Left ventricle myocardium inferior (tissue), 1 donor: ENCODE data around the gene PLA2G4A. TPM values are rescaled to one million over a fixed set of nuclear protein-coding genes. Genes with fewer than 3 reads are reported as not detected.
A peak's percentile ranks its signal among the peaks of the same experiment; 100 is the strongest.
"Not testable (repeated sequence)": the region's sequence is repeated elsewhere in the genome, so short reads cannot be mapped to it uniquely, and the experiment has no call there.

Source experiments
- DNase-seq: peaks from one replicate; pipeline ENCODE4 v3.0.0-alpha.2; 2020
- H3K27ac ChIP-seq: fragments of 200-600 bp; replicated peaks from 2 replicates; pipeline ENCODE4 v1.8.0; 2021
- H3K27me3 ChIP-seq: fragments of 200-600 bp; 2 replicates; pipeline ENCODE4 v1.8.0; 2021; ENCODE audit warnings: low read depth
- H3K36me3 ChIP-seq: fragments of 200-600 bp; 2 replicates; pipeline ENCODE4 v1.8.0; 2021
- H3K4me1 ChIP-seq: fragments of 200-600 bp; 2 replicates; pipeline ENCODE4 v1.8.0; 2021
- H3K4me3 ChIP-seq: fragments of 200-600 bp; 2 replicates; pipeline ENCODE4 v1.8.0; 2021; ENCODE audit warnings: mild to moderate bottlenecking, moderate library complexity
- H3K9me3 ChIP-seq: fragments of 200-600 bp; replicated peaks from 2 replicates; pipeline ENCODE4 v1.8.0; 2021
- CTCF ChIP-seq: fragments of 200-600 bp; IDR thresholded peaks from 2 replicates; pipeline ENCODE4 v1.8.0; 2021; ENCODE audit warnings: antibody characterized with exemption, mild to moderate bottlenecking, borderline replicate concordance
- intact Hi-C: fragments of 100-400 bp; cut with micrococcal nuclease; formaldehyde crosslinking; loops from one replicate; pipeline ENCODE4 v1.11.0; 2022
- total RNA-seq: library from RNA; stranded (reverse); fragmentation: NEBNext Ultra II Directional; extraction: Animal tissue kit (Norgen Biotek cat#: 25700); gene quantifications from one replicate; pipeline ENCODE4 v1.2.1, GENCODE V29; 2021
- donor health status: DM: no; HTN: yes; CAD: no; lungs with severe emphysema.

The PLA2G4A gene
- total RNA-seq, 1 donor from 2014 or later = 2.7 TPM

GRCh38 chr1:186915555-186915954 lies 86.8 kb downstream of the PLA2G4A start:
- intact Hi-C loops = no loop called here
- DNase-seq = no peak
- Histone ChIP-seq H3K9me3 (no peaks in the 10 kb centered on the region), H3K4me1 (no peaks in the 10 kb centered on the region), H3K36me3 (no peaks in the 10 kb centered on the region), H3K27me3 (no peaks in the 10 kb centered on the region), H3K4me3 (no peak overlapping the region), H3K27ac (no peak overlapping the region)
- no peak for TF ChIP-seq CTCF

- DNase-seq, intact Hi-C loops, H3K27ac ChIP-seq, H3K36me3 ChIP-seq, H3K27me3 ChIP-seq, H3K9me3 ChIP-seq, H3K4me3 ChIP-seq, H3K4me1 ChIP-seq: not testable (repeated sequence)
Observed at GRCh38 chr1:186917106-186917786, 88.5 kb downstream of the PLA2G4A start.

- H3K27ac ChIP-seq, H3K27me3 ChIP-seq, H3K36me3 ChIP-seq, H3K4me1 ChIP-seq, intact Hi-C loops, H3K4me3 ChIP-seq, H3K9me3 ChIP-seq, DNase-seq: not testable (repeated sequence)
Observed at GRCh38 chr1:186921386-186921785, 92.6 kb downstream of the PLA2G4A start.

GRCh38 chr1:186922814-186923213 lies 94.1 kb downstream of the PLA2G4A start:
- H3K27me3 ChIP-seq, H3K36me3 ChIP-seq, intact Hi-C loops, H3K4me3 ChIP-seq, H3K4me1 ChIP-seq, H3K9me3 ChIP-seq, H3K27ac ChIP-seq, DNase-seq: not testable (repeated sequence)

- Histone ChIP-seq H3K4me1 (no peaks in the 10 kb centered on the region), H3K4me3 (no peak overlapping the region), H3K27ac (no peak overlapping the region), H3K9me3 (no peaks in the 10 kb centered on the region), H3K27me3 (no peaks in the 10 kb centered on the region), H3K36me3 (no peaks in the 10 kb centered on the region)
- no peak for DNase-seq
- intact Hi-C loops = no loop called here
- no peak for TF ChIP-seq CTCF
Observed at GRCh38 chr1:186923486-186923885, 94.7 kb downstream of the PLA2G4A start.

GRCh38 chr1:186925881-186926669 lies 97.3 kb downstream of the PLA2G4A start:
- H3K9me3 ChIP-seq = no peaks in the 10 kb centered on the region

More at GRCh38 chr1:186925881-186926669, 97.3 kb downstream of the PLA2G4A start:
- intact Hi-C loops = no loop called here
- TF ChIP-seq CTCF = no peak
- DNase-seq = no peak
- H3K4me1 ChIP-seq = no peaks in the 10 kb centered on the region
- no peaks in the 10 kb centered on the region for H3K27me3 ChIP-seq
- no peak overlapping the region for H3K4me3 ChIP-seq
- no peaks in the 10 kb centered on the region for H3K36me3 ChIP-seq
- peak overlapping the region; percentile 34 for H3K27ac ChIP-seq
